K562 (cell line): ENCODE data around the gene ESAM. TPM values are rescaled to one million over a fixed set of nuclear protein-coding genes. Genes with fewer than 3 reads are reported as not detected.

ENCODE experiments used
- ETV5 ChIP-seq: sonication (generic); formaldehyde crosslinking; IDR thresholded peaks from 2 replicates; pipeline ENCODE4 v1.4.0; 2020; ENCODE audit warnings: low read depth, mild to moderate bottlenecking, missing genetic modification reagents
- FOS ChIP-seq: IDR thresholded peaks from 3 replicates; pipeline ENCODE4 v1.6.1; 2011; ENCODE audit not compliant: insufficient read length; ENCODE audit errors: extremely low read depth
- FOXP1 ChIP-seq: sonication (generic); formaldehyde crosslinking; IDR thresholded peaks from 2 replicates; pipeline ENCODE4 v1.8.0; 2022; ENCODE audit warnings: mild to moderate bottlenecking, missing genetic modification reagents
- KLF16 ChIP-seq: IDR thresholded peaks from 2 replicates; pipeline ENCODE4 v1.6.1; 2016; ENCODE audit warnings: antibody characterized with exemption
- MTA1 ChIP-seq: fragments of 450-650 bp; IDR thresholded peaks from 2 replicates; pipeline ENCODE4 v1.6.1; 2017; ENCODE audit warnings: borderline replicate concordance
- PURB ChIP-seq: sonication (generic); formaldehyde crosslinking; IDR thresholded peaks from 2 replicates; pipeline ENCODE4 v1.9.0; 2021; ENCODE audit warnings: low read depth, mild to moderate bottlenecking, missing genetic modification reagents
- SAFB ChIP-seq: fragments of 200-400 bp; formaldehyde crosslinking; IDR thresholded peaks from 2 replicates; pipeline ENCODE4 v1.6.1; 2017; ENCODE audit warnings: low read depth, low read length, borderline replicate concordance
- SIX5 ChIP-seq, 2 experiments: IDR thresholded peaks; 2 replicates each; pipeline ENCODE4 v1.6.1; 2011; ENCODE audit warnings: low read length in 2 of 2, borderline replicate concordance in 1 of 2, low read depth in 1 of 2, mild to moderate bottlenecking in 1 of 2, moderate library complexity in 1 of 2; ENCODE audit not compliant: insufficient read depth in 1 of 2
- SRSF1 ChIP-seq: fragments of 200-400 bp; formaldehyde crosslinking; IDR thresholded peaks from 2 replicates; pipeline ENCODE4 v1.6.1; 2017; ENCODE audit warnings: mild to moderate bottlenecking, low read depth, low read length, moderate library complexity
- TAF9B ChIP-seq: fragments of 450-650 bp; IDR thresholded peaks from 2 replicates; pipeline ENCODE4 v1.6.1; 2018; ENCODE audit warnings: mild to moderate bottlenecking; ENCODE audit not compliant: partially characterized antibody
- ZC3H8 ChIP-seq: fragments of 450-650 bp; IDR thresholded peaks from 2 replicates; pipeline ENCODE4 v1.6.1; 2017
- polyA plus RNA-seq, 8 experiments: library from polyadenylated mRNA; depleted of rRNA in 4 of 8; stranded (reverse) in 5 of 8; unstranded in 3 of 8; fragments of >200 nt; fragmentation: Nextera tagmentation in 2 of 8; fragmentation: Illumina TruSeq in 1 of 8; extraction: Ambion mirVana in 2 of 8; extraction: Trizol in 1 of 8; gene quantifications; 2 replicates each; pipeline versions ENCODE4 v1.2.1 to v1.2.3, GENCODE V29; 2011 to 2014; ENCODE audit warnings: inconsistent platforms in 1 of 8, missing spikeins in 1 of 8
- total RNA-seq, 7 experiments: library from RNA; depleted of rRNA in 6 of 7; stranded (reverse); fragments of >200 nt in 6 of 7; fragmentation: Illumina TruSeq in 2 of 7; extraction: Trizol in 2 of 7; gene quantifications; 2 replicates each; pipeline versions ENCODE4 v1.2.1 to v1.2.3, GENCODE V29; 2011 to 2021; ENCODE audit warnings: low replicate concordance in 1 of 7
- TF ChIP-seq, protein P1 (sequence below): fragments of 250-450 bp; sonication (Bioruptor Pico); IDR thresholded peaks from 2 replicates; pipeline ENCODE4 v1.4.0; 2020; ENCODE audit warnings: borderline replicate concordance
- TF ChIP-seq, protein P2 (sequence below), 3 experiments: IDR thresholded peaks in 2 of 3; conservative IDR thresholded peaks in 1 of 3; 2 replicates each; pipeline ENCODE4 v1.5.1; 2011 to 2012; ENCODE audit warnings: low read length in 3 of 3, mild to moderate bottlenecking in 3 of 3, control low read depth in 2 of 3, improper control_type of control experiment in 1 of 3, inconsistent platforms in 1 of 3, low read depth in 1 of 3, mixed read lengths in 1 of 3, moderate library complexity in 1 of 3; ENCODE audit not compliant: insufficient read depth in 2 of 3
- TF ChIP-seq, protein P3 (sequence below): fragments of 250-450 bp; sonication (Bioruptor Pico); IDR thresholded peaks from 2 replicates; pipeline ENCODE4 v1.9.0; 2021; ENCODE audit warnings: mild to moderate bottlenecking, inconsistent platforms
- TF ChIP-seq, protein P4 (sequence below): sonication (generic); formaldehyde crosslinking; IDR thresholded peaks from 2 replicates; pipeline ENCODE4 v1.8.0; 2022; ENCODE audit warnings: mild to moderate bottlenecking, missing genetic modification reagents

ESAM gene
- total and polyA plus RNA-seq, 9 of the 15 experiments (the other 6 are each of a cell fraction or from before 2014, with no cell fraction given) = 0.06 to 1.5 (median 0.22) TPM

DNA sequence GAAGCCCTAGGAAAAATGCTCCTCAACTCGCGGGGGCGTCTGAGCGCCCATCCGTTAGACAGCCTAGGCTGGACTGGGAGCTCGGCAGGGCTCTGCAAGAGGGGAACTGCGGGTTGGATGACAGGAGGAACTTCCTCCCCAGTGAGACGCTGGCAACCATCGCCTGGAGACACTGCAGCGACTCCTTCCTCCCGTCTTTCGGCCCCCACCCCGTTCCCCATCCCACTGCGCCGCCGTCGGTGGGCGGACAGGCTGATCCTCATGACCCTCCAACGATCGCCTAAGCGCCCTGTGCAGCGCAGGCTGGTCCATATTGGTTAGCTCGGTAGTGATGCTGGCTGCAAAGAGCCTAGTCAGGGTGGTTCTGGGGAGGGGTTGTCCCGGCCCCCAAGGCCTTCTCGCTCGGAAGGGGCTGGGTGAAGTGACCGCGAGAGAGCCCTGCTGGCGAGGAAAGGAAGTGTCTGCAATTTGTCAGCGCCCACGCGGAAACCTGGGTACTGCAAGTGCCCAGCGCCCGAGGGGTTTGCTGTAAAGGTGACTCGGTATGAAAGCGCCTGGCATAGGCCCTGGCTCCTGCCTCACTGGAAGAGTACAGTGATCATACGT, 21.7 kb downstream of the ESAM start (continued):
- TF ChIP-seq, protein P1, sequence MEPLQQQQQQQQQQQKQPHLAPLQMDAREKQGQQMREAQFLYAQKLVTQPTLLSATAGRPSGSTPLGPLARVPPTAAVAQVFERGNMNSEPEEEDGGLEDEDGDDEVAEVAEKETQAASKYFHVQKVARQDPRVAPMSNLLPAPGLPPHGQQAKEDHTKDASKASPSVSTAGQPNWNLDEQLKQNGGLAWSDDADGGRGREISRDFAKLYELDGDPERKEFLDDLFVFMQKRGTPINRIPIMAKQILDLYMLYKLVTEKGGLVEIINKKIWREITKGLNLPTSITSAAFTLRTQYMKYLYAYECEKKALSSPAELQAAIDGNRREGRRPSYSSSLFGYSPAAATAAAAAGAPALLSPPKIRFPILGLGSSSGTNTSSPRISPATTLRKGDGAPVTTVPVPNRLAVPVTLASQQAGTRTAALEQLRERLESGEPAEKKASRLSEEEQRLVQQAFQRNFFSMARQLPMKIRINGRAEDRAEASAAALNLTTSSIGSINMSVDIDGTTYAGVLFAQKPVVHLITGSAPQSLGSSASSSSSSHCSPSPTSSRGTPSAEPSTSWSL (CRISPR knock-in tag) = no peak
- no peak for TF ChIP-seq SRSF1
- TF ChIP-seq SIX5 (IDR thresholded peaks at IDR 0.05; ENCODE audit: borderline replicate concordance in 1 of 2, insufficient read depth in 1 of 2, low read depth in 1 of 2, low read length in 2 of 2) = no peak
- TF ChIP-seq, protein P2, sequence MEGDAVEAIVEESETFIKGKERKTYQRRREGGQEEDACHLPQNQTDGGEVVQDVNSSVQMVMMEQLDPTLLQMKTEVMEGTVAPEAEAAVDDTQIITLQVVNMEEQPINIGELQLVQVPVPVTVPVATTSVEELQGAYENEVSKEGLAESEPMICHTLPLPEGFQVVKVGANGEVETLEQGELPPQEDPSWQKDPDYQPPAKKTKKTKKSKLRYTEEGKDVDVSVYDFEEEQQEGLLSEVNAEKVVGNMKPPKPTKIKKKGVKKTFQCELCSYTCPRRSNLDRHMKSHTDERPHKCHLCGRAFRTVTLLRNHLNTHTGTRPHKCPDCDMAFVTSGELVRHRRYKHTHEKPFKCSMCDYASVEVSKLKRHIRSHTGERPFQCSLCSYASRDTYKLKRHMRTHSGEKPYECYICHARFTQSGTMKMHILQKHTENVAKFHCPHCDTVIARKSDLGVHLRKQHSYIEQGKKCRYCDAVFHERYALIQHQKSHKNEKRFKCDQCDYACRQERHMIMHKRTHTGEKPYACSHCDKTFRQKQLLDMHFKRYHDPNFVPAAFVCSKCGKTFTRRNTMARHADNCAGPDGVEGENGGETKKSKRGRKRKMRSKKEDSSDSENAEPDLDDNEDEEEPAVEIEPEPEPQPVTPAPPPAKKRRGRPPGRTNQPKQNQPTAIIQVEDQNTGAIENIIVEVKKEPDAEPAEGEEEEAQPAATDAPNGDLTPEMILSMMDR (IDR thresholded peaks at IDR 0.05 in 2 of 3, conservative IDR thresholded peaks at IDR 0.05 in 1 of 3; ENCODE audit: insufficient read depth in 2 of 3, low read depth in 1 of 3, low read length in 3 of 3) = peak; percentile 34 to 51 (median 36); a peak in 3 of 6 replicates
- no peak for TF ChIP-seq FOXP1 (CRISPR knock-in tag)
- peak; percentile 57; the same call in 1 of the 2 replicates for TF ChIP-seq SAFB
- no peak for TF ChIP-seq FOS
- TF ChIP-seq TAF9B = no peak
- TF ChIP-seq, protein P3, sequence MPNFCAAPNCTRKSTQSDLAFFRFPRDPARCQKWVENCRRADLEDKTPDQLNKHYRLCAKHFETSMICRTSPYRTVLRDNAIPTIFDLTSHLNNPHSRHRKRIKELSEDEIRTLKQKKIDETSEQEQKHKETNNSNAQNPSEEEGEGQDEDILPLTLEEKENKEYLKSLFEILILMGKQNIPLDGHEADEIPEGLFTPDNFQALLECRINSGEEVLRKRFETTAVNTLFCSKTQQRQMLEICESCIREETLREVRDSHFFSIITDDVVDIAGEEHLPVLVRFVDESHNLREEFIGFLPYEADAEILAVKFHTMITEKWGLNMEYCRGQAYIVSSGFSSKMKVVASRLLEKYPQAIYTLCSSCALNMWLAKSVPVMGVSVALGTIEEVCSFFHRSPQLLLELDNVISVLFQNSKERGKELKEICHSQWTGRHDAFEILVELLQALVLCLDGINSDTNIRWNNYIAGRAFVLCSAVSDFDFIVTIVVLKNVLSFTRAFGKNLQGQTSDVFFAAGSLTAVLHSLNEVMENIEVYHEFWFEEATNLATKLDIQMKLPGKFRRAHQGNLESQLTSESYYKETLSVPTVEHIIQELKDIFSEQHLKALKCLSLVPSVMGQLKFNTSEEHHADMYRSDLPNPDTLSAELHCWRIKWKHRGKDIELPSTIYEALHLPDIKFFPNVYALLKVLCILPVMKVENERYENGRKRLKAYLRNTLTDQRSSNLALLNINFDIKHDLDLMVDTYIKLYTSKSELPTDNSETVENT (CRISPR knock-in tag) = no peak
- TF ChIP-seq KLF16 = no peak
- no peak for TF ChIP-seq MTA1
- TF ChIP-seq PURB (CRISPR knock-in tag) = no peak
- TF ChIP-seq, protein P4, sequence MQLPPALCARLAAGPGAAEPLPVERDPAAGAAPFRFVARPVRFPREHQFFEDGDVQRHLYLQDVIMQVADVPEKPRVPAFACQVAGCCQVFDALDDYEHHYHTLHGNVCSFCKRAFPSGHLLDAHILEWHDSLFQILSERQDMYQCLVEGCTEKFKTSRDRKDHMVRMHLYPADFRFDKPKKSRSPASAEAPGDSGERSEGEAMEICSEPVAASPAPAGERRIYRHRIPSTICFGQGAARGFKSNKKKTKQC (CRISPR knock-in tag) = no peak
- 0 out of 2 replicates have a peak, but pooled peaks have one; percentile 19 for TF ChIP-seq ETV5 (CRISPR knock-in tag)
- no peak for TF ChIP-seq ZC3H8
